GM21576 (cell line): ENCODE results near the gene NUDT9.
"Not testable (repeated sequence)": the region's sequence is repeated elsewhere in the genome, so short reads cannot be mapped to it uniquely, and the experiment has no call there.

ENCODE experiments used
- ATAC-seq: cut with Tn5 transposase; IDR thresholded peaks from one replicate; pipeline ENCODE4 v1.9.1; 2021; ENCODE audit warnings: mild to moderate bottlenecking, moderate library complexity; ENCODE audit not compliant: unreplicated experiment

The NUDT9 gene

DNA sequence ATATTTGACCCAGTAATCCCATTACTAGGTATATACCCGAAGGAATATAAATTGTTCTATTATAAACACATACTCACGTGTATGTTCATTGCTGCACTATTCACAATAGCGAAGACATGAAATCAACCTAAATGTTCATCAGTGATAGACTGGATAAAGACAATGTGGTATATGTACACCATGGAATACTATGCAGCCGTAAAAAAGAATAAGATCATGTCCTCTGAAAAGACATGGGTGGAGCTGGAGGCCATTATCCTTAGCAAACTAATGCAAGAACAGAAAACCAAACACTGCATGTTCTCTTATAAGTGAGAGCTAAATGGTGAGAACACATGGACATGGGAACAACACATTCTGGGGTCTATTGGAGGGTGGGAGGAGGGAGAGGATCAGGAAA lies 36.5 kb downstream of the NUDT9 start:
- no peak for ATAC-seq

DNA sequence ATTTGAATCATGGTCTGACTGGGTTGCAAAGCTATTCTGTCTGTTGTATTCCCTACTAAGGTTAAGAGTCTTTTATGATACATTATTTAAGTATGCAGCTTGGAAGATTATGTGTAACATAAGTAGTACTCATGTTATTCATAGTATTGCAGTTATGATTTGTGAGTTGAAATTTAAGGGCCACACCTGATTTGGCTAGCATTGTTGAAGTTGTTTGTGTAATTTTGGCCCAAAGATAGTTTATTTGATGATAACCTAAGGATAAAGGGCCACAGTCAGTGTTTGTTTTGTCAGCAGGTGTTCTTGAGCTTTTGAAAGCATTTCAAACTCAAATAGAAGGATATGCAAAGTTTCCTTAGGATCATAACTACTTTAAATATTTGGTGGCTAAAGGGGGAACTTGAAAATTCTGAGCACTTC lies 38.9 kb downstream of the NUDT9 start:
- ATAC-seq: no peak

DNA sequence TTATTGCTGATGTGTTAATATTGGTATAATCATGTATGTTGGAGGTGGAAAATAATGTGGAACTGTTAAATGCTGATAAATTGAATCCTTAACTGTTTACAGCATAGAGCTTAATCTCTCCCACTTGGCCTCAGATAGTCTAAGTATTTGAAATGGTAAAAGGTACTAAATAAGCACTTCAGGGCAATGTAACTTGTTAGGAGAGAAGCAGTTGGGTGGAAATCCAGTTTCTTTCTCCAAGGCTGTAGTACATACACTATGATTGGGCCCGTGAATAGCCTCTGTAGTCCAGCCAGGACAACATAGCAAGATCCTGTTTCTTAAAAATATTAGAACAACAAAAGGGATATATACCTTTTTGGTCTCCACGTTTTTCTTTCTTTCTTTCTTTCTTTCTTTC lies 39.7 kb downstream of the NUDT9 start:
- ATAC-seq: no peak

DNA sequence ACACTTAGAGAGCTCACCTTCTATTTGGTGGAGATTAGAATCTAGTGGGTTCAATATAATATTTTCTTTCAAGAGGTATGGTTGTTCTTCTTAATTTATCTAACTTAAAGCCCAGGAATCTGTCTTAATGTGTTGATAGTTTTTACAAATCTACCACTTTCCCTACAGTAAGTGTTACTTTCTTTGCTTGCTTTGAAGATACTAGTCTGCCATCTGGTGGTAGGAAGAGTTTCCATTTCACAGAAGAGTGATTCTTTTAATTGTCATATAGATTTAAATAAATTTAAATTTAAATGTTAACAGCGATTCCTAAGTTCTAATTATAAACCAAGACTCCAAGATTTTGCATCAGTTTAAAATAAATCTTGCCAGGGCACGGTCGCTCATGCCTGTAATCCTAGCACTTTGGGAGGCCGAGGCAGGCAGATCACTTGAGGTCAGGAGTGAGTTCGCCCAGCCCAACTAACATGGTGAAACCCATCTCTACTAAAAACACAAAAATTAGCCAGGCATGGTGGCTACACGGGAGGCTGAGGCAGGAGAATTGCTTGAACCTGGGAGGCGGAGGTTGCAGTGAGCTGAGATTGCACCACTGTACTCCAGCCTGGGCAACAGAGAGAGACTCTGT lies 43.5 kb downstream of the NUDT9 start:
- no peak for ATAC-seq

DNA sequence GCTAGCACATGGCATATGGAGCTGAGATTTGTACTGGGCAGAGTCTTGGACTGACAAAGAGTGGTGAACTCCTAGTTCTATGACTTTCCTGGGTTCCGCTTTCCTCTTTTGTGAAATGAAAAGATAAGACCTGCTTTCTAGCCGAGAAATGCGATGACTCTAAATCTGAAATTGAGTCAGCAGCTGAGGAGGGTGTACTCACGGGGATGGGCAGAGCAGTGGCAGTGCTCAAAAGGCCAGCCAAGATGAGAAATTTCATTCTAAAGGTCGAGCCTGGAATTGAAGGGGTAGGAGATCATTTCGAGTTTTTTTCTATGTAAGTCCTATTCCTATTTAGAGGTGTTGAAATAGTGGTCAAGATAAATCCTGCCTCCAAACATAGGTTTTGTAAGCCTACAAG lies 47.0 kb downstream of the NUDT9 start:
- no peak for ATAC-seq

DNA sequence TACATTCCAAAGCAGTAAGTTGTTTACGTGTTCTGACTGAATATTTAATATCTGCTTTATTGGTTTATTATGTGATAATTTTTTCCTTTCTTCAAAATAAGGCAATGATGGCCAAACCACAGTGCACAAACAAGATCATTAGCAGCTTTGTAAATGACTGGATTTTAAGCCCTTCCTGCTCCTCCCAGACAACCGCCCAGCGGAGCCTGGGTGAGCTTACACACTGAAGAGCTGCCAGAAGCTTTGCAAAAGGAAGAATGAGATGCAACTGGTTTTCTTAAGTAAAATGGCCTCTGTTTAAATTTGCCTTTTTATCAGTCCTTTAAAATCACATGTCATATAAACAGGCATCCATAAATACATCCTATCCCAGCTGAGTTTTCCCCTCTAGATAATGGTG lies 54.6 kb downstream of the NUDT9 start:
- ATAC-seq: no peak

DNA sequence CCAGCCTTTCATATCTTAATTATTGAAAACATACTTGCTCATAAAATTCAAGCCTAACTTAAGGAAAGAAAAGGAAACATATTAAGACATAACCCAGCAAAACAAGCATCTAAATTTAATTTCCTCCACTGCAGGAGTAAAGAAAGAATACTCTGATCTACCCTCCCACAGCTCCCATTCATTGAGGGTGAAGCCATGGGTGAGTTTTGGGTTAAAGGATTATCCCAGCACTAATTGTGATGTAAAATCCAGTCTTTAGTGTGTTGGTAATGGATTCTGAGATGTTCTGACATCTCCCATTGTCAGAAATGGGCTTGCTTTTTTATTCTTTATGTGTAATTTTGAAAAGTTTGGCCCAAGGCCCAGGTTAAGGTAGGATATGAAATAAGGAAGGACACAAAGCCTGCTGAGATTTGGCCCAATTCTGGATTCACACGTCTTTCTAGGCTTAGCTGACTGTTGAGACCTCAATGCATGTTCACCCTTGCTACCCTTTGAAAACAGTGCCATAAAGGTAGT lies 56.4 kb downstream of the NUDT9 start:
- ATAC-seq: no peak

DNA sequence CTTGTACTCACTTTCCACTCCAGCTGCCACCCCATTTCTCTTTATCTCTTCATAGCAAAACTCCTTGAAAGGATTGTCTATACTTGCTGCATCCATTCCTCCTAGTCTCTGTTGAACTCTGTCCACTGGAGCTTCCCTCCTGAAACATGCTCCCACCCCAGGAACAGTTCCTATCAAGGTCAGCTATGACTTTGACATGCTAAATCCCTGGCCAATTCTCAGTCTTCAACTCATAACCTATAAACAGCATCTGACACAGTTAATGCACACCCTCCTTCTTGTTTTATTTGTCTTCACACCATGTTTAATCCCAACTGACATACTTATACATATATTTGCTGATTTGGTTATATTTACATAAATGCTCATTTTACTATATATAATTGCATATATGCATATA lies 59.0 kb downstream of the NUDT9 start:
- ATAC-seq: no peak

DNA sequence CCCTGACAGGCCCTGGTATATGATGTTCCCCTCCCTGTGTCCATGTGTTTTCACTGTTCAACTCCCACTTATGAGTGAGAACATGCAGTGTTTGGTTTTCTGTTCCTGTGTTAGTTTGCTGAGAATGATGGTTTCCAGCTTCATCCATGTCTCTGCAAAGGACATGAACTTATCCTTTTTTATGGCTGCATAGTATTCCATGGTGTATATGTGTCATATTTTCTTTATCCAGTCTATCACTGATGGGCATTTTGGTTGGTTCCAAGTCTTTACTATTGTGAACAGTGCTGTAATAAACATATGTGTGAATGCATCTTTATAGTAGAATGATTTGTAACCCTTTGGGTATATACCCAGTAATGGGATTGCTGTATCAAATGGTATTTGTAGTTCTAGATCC lies 60.9 kb downstream of the NUDT9 start:
- ATAC-seq: not testable (repeated sequence)

DNA sequence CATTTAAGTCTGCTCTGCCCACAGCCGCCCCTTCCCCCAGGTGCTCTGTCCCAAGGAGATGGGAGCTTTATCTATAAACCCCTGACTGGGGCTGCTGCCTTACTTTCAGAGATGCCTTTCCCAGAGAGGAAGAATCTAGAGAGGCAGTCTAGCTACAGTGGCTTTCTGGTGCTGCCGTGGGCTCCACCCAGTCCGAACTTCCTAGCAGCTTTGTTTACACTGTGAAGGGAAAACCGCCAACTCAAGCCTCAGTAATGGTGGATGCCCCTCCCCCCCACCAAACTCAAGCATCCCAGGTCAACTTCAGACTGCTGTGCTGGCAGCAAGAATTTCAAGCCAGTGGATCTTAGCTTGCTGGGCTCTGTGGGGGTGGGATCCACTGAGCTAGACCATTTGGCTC lies 66.3 kb downstream of the NUDT9 start:
- not testable (repeated sequence) for ATAC-seq

DNA sequence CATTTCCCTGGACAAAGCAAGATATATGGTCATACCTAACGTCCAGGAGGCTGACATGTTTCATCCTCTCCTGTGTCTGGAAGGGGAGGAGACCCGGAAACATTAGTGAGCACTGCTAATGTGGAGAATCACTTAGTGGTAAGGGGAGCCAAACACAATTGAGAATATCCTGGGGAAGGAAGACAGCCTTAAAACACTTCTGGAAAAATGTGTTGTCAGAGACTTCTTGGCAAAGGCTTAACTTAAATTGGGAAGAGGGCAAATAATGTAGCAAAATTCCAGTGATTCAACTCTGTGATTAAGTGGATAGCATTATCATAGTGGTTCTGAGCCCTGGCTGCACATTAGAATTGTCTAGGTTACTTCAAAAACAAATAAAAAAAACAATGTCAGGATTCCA lies 67.3 kb downstream of the NUDT9 start:
- no peak for ATAC-seq

DNA sequence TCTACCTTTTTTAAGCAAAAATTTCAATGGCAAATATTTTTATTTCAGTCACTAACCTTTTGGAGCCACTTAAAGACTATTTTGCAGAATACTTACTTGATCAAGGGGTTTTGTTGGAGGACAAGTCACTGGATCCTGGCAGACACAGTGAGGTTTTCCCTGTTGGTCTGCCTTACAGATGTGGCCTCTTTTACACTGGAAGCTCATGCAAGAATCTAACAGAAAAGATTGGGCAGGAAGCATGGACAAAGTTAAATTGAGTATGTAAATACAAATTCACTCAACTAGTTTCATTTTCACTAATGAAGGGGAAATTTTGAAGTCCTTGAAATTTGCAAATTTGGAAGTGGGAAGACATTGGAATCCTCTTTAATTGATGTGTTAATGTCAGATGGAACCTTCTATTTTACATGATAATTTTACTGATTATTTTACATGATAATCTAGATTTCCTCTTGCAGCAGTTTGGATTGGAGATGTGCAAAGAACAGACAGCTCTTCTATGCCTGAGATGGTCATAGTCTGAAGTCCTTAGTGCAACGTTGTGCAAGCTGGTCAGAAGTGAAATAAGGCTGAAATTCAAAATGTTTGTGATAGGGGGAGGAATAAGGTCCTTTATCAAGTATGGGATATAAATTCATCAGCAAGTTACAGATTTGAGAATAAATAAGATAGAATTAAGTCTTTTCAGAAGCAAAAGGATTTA lies 68.4 kb downstream of the NUDT9 start:
- no peak for ATAC-seq

DNA sequence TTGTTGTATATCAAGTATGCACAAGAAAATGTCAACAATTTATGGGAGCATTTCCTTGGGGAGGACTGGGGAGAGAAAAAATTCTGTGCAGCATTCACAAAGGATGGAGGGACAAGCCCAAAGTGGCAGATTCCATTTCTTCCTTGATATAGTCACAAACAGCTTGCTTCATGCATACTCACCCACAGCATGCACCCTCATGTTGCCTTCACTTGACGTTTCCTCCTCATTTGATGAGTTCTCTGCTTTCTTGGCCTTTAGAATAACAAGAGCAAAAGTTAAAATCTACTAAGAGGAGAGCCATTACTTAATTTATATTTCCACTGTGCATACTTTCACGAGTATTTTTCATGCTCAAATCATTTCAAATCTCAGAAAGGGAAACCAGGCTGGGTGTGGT lies 69.1 kb downstream of the NUDT9 start:
- ATAC-seq: no peak

DNA sequence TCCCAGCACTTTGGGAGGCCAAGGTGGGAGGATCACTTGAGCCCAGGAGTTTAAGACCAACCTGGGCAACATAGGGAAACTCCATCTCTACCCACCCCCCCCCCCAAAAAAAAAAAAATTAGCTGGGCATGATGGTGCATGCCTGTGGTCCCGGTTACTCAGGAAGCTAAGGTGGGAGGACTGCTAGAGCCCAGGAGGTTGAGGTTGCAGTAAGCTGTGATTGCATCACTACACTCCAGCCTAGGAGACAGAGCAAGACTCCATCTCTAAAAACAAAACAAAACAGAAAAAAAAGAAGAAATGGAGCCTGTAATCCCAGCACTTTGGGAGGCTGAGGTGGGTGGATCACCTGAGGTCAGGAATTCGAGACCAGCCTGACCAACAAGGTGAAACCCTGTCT lies 69.5 kb downstream of the NUDT9 start:
- ATAC-seq: not testable (repeated sequence)

DNA sequence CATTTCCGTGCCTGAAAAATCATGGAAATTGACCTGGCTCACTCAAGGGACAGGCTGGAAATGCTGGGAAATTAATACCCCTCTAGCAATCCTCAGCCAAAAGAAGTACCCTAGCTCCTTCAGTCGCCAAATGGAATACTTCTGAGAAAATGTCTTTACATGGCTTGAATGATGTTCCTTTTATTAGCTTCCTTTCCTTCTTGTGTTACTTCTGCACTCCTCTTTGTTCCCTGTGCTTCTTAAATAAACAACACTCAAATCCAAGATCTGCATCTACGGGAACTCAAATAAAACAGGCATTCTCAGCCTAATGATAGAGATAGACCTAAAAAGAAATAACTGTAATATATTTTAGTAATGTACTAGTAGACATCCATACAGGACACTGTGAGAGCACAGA lies 70.7 kb downstream of the NUDT9 start:
- ATAC-seq: no peak

DNA sequence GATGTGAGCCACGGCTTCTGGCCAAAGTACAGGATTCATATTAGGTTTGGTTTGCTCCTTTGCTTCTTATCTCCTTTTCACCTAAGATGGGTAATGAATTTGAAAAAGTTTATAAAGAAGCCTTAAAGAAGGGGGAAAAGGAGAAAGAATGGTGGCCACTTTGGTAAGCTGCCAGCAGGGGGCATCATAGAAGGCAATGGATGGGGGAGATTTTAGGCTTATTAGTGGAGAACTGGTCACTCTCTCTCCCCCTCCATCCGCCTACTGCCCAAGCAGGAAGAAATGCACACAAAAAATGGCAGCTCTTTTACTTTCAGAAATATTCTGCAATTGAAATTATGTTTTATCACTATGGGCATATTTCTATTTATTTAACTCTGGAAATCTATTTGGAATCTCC lies 74.8 kb downstream of the NUDT9 start:
- no peak for ATAC-seq

DNA sequence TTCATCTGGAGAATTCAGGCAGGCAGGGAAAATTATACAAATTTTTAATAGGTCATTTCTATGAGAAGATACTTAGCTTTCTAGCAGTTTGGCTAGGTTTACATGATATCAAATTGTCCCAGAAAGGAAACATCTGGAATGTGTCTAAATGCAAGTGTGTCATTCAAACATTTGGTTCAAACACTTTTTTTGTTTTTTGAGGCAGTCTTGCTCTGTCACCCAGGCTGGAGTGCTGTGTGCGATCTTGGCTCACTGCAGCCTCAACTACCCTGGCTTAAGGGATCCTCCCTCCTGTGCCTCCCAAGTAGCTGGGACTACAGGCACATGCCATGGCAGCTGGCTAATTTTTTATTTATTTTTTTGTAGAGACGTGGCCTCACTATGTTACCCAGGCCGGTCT lies 75.2 kb downstream of the NUDT9 start:
- no peak for ATAC-seq

DNA sequence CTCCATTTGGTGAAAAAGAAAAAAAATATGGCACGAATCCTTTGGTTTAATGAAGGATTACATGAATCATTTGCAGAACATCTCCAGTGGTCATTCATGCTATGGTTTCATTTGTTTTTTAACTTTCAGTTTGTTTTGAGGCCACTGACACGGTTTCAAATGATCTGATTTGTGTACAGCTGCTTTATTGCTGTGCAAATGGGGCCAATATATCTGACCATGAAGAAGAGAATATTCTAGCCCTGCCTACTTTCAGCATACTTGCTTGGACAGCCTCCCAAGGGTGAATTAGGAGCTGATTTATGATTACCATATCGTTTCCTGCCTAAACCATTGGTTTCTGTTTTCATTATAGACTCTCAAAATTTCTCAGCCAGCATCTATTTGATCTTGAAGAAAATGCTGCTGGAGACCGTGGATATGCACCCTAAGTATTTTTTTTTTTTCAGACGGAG lies 76.1 kb downstream of the NUDT9 start:
- peak; percentile 49 for ATAC-seq

DNA sequence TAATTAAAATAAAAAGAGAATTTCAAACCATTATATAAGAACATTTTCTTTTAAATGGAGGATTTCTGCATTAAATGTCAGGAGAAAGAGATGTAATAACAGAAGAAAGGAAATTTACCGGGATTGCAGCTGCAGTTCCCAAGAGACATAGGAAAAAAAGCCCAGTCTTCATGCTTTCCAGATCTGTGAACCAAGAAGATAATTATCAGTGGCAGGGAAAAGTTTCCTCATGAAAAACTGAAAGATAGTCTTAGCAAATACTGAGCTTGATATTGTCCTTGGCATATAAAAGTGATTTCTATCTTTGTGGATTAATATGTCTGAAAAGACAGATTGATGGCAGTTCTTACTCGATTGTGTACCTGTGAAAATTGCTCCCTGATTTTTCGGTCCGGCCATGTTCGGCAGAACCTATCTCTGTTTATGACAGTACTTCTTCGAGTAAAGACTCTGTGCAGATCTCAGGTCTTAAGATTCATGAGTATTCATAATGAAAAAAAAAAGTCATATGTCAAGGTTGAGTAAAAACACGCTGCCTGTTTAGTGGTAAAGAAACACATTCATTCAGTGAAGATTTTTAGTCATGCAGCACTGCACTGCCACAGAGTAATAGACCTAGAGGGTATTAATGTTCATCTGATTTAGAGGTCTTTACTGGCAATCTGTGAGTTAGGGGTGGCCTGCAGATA lies 77.2 kb downstream of the NUDT9 start:
- ATAC-seq: peak; percentile 85

DNA sequence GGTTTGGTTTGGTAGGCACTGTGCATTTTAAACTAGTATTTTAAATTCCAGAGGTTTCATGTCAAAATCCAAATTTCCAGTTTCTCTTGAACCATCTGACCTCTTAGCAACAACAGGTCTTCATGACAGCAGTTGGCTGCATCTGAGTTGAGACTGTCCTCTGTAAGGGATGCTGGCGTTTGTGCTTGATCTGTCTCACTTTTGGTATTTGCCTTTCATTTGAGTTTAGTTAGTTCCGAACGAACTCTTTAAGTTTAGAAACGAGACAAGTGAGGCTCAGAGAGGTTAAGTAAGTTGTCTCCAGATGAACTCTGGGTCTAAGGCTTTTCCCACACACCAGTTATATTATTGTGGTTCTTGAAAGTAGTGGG lies 77.7 kb downstream of the NUDT9 start:
- ATAC-seq: peak; percentile 51

DNA sequence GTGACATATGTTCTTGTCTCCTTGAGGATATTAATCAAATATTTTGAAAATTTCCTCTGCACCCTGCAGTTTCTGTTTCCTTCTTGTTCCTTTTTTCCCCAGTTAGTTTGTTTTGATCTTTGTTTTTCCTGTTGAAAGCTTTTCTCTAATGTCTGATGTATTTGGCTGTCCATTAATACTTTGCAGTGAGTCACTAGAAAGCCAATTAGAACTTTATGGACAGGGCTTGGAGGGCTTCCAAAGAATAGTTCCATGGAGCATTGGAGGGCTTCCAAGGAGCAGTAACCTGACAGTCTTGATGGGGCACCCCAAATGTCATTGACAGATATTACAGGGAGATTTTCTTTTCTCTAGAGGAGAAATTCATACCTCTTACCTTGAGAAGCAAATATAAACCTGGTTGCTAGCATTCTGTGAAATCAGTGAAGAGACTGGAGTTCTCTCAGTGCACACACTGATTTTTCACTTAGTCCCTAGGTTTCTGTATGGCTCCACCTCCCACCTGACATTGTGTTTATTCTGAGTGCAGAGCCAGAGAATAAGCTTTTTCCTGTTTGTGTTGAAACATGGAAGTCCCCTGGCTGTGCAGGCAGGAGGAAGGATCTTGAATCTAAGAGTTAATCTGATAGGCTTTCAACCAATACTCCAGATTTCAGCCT lies 80.3 kb downstream of the NUDT9 start:
- ATAC-seq: no peak

DNA sequence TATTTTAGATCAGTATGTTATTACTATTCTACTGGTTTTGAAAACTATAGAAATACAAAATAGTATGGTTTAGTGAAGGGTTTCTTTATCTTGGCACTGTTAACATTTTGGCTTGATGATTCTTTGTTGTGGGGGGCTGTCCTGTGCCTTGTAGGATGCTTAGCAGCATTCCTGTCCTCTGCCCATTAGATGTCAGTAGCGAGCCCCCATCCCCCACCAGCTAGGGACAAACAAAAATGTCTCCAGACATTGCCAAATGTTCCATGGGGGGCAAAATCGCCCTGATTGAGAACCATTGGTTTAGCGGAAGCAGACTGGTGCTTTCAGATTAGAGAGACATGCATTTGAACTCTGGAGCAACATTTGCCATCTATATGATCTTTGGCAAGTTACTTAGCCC lies 83.5 kb downstream of the NUDT9 start:
- ATAC-seq: no peak
